GM12874 (cell line): ENCODE results near the gene CFAP70.

Experiments used
- TF ChIP-seq, protein P1 (sequence below): IDR thresholded peaks from 2 replicates; pipeline ENCODE4 v1.5.1; 2011; ENCODE audit warnings: low read depth, mild to moderate bottlenecking, control low read depth, low read length, moderate library complexity; ENCODE audit not compliant: insufficient read depth

The CFAP70 gene

DNA sequence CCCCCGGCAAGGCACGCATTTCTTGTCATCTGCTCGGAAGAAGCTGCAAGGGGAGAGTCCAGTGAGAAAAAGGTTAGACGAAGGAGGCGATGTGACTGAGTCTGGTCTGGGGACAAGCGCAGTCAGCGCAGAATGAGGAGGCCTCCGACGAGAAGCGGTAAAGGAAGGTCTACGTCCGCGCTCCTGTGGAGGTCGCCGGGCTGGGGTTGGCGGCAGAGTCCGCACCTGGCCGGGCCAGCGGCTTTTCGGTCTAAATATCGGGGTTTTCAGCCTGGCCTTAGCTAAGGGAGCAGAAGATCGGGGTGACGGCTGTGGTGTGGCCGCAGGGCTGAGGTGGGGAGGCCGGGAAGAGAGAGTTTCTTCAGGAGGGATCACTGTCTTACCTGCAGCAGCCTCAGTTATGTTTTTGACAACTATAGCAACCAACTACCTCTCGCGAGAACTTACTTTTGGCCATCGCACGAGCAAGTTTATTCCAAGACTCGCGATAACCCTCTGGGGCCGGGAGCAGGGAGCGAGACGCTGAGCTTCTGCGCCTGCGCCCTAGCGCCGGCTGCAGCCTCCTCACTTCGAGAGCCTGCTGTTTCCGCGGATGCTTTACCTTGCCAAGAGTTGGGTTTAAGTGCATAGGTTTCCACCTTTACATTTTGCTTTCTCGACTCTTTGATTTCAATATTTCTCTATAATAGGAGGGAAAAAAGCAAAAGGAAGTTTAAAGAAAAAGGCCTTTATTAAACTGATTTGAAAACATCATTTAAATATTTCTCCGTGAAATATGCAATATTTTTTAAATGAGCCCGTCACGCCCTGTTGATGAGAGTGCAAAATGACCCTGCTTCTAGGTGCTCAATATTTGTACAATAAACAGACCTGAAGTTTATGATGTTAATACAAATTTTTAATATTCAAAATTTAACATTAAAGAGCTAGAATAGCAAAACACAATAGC lies at the start of gene CFAP70:
TSS of gene CFAP70 (minus strand) at position 534 of the 949 bp plus-strand sequence. CDS start 4,068 bp downstream, outside the sequence.
- TF ChIP-seq, protein P1, sequence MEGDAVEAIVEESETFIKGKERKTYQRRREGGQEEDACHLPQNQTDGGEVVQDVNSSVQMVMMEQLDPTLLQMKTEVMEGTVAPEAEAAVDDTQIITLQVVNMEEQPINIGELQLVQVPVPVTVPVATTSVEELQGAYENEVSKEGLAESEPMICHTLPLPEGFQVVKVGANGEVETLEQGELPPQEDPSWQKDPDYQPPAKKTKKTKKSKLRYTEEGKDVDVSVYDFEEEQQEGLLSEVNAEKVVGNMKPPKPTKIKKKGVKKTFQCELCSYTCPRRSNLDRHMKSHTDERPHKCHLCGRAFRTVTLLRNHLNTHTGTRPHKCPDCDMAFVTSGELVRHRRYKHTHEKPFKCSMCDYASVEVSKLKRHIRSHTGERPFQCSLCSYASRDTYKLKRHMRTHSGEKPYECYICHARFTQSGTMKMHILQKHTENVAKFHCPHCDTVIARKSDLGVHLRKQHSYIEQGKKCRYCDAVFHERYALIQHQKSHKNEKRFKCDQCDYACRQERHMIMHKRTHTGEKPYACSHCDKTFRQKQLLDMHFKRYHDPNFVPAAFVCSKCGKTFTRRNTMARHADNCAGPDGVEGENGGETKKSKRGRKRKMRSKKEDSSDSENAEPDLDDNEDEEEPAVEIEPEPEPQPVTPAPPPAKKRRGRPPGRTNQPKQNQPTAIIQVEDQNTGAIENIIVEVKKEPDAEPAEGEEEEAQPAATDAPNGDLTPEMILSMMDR, result no peak

DNA sequence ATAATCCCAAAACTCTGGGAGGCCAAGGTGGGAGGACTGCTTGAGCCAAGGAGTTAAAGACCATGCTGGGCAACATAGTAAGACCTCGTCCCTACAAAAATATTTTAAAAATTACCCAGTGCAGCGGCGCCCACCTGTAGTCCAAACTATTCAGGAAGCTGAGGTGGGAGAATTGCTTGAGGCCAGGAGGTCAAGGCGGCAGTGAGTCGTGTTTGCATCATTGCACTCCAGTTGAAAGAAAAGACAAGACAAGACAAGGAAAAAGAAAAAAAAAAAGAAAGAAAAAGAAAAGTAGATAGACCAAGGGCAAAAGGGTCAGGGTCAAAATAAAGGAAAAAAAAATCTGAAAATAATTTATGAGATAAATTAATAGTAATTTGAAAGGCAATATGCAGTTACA lies 49.4 kb upstream of the CFAP70 start:
- TF ChIP-seq, protein P1, result no peak

DNA sequence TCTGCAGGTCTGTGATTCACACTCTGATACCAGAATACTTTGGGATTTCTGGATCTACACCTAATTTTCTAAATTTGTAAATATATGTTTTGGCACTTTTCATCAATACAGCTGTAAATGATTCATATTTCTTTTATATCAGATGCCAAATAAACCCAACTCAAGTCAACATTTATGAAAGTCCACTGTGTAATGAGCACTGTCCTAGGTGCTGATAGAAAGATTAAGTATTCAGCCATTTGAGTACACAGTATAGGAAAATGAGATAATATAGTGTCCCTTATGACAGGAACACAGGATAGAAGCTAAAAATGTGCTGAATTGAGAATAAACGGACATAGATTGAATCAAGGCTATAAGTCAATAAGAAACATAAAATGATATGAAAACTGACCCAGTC lies 48.8 kb upstream of the CFAP70 start:
- TF ChIP-seq, protein P1, result no peak

DNA sequence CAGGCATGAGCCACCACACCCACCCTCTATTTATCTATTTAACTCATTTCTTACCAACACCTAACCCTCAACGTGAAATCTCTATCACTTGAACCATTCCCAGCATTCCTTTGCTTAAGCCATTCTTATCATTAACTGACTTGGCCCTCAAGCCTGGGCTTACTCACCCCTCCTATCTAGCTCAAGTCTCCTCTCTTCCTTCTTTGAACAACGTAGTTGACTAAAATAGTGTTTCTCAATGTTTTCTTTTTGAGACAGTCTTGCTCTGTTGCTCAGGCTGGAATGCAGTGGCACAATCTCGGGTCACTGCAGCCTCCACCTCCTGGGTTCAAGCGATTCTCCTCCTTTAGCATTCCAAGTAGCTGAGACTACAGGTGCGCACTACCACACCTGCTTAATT lies 48.2 kb upstream of the CFAP70 start:
- TF ChIP-seq, protein P1, result no peak

DNA sequence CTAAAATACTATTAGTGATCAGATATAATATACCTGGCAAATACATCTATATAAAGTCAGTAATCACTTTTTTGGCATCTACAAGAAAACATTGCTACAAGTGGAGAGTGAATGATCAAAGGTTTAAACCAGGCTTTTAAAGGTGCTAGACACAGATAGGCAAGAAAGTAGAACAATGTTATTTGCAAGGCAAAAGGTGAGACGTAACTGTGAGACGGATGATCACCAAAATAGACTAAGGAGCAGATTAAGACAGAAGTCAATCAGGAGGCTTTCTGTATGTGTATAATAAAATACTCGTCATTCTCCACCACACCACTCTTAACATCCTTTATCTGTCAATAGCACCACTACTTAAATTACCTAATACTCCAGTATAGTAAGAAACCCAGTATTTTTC lies 46.9 kb upstream of the CFAP70 start:
- TF ChIP-seq, protein P1, result no peak

DNA sequence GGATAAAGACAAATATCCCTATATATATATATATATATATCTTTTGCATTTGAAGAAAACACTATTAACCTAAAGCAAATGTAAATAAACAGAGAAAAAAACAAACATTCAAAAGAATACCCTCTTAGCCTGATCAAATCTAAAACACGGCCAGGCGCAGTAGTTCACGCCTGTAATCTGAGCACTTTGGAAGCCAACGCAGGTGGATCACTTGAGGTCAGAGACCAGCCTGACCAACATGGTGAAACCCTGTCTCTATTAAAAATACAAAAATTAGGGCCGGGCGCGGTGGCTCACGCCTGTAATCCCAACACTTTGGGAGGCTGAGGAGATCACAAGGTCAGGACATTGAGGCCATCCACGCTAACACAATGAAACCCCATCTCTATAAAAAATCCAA lies 46.0 kb upstream of the CFAP70 start:
- TF ChIP-seq, protein P1, result no peak

DNA sequence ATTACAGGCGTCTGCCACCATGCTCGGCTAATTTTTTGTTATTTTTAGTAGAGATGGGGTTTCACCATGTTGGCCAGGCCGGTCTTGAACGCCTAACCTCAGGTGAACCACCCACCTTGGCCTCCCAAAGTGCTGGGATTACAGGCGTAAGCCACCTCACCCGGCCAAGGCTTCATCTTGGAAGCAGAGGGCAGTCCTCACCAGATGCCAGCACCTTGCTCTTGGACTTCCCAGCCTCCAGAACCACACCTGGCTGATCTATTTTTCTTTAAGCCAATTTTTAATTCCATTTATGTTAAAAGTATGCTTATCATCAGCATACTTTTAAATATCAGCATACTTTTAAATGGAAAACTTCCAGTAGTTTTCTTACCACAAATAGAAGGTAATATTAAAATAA lies 43.0 kb upstream of the CFAP70 start:
- TF ChIP-seq, protein P1, result no peak
